Memory B cell (primary cell): ENCODE data around the gene TMEM256.

Source experiments
- ATAC-seq: fragments of 150-1000 bp; cut with Tn5 transposase; 2 replicates; pipeline ENCODE4 v1.10.0; 2021; ENCODE audit warnings: low read depth, mild to moderate bottlenecking, moderate library complexity
- DNase-seq, 2 donors: peaks; one replicate each; pipeline ENCODE4 v3.0.0; 2022; ENCODE audit warnings: low spot score in 2 of 2
- H3K27ac Mint-ChIP-seq: one replicate; pipeline ENCODE4 v1.8.0; 2022; ENCODE audit warnings: mild to moderate bottlenecking, moderate library complexity, mixed read lengths
- H3K27me3 Mint-ChIP-seq: one replicate; pipeline ENCODE4 v1.8.0; 2022; ENCODE audit warnings: mixed read lengths
- H3K36me3 Mint-ChIP-seq: one replicate; pipeline ENCODE4 v1.8.0; 2022; ENCODE audit warnings: mild to moderate bottlenecking, mixed read lengths
- H3K4me1 Mint-ChIP-seq: one replicate; pipeline ENCODE4 v1.8.0; 2022; ENCODE audit warnings: mixed read lengths
- H3K4me3 Mint-ChIP-seq: one replicate; pipeline ENCODE4 v1.8.0; 2022; ENCODE audit warnings: mild to moderate bottlenecking, moderate library complexity, mixed read lengths
- H3K9me3 Mint-ChIP-seq: one replicate; pipeline ENCODE4 v1.8.0; 2022; ENCODE audit warnings: mixed read lengths

Gene TMEM256

DNA sequence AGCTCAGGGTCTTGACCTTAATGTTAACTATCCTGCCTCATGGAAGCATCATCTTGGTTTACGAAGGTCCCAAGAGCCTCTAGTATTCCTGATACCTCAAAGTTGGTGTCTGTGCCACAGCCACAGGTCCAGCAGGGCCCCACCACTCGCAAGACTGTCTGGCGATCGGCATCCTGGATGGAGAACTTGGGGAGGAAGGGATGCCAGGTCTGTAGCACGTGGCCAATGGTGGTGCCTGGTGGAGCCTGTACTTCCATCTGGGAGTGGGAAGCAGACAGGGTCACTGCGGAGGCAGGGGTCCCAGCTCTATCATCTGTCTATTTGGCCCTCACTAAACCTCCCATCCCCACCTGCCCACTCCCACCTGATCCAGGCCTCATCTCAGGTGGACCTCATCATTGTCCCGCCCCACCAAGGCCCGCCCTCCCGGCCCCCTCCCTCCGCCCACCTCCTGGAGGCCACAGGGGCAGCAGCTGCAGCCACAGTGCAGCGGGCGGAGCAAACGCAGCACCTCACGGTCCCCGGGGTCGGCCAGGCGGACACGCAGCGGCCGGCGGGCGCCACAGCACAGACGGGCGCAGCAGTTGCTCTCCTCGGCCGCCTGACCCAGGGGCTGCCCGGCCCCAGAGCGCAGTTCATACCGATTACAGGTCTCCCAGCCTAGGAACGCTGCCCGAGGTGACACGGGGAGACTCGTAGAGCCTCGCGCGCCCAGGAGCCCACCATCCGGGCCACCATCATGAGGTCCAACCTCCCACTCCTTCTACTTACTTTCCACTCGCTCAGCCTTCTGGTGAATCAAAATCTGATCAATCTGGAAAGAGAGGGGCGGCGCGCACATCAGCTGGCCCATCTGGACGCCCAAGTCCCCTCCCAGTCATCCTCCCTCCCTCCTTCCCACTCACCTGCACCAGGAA is 10.9 kb downstream of the TMEM256 start:
- no peaks in the 10 kb centered on the region for H3K27me3 Mint-ChIP-seq
- DNase-seq (no peak), ATAC-seq (no peak)
- peak overlapping the region; percentile 93 for H3K4me3 Mint-ChIP-seq
- peaks cover 14% of the 10 kb centered on the region for H3K4me1 Mint-ChIP-seq
- no peaks in the 10 kb centered on the region for H3K9me3 Mint-ChIP-seq
- no peak overlapping the region for H3K27ac Mint-ChIP-seq
- H3K36me3 Mint-ChIP-seq = peaks cover 10% of the 10 kb centered on the region

DNA sequence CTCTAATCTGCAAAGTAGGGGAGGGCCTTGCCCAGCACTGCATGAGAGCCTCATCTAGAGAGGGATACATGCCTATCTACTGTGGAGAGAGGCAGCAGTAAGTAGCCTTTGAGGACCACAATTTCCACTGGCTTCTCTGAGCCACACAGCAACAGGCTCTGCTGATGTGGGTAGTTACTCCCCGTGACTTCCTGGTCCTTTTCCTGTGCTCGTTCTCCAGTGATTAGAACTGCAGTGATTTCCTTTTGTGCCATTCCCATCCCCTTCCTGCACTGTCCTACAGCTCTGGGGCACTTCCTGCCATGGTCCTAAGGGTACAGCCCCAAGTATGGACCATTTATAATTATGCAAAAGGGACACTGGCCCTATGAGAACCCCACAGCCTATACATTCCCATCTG is 12.6 kb downstream of the TMEM256 start:
- Mint-ChIP-seq H3K27ac (no peak overlapping the region), H3K4me1 (peaks cover 14% of the 10 kb centered on the region), H3K4me3 (no peak overlapping the region), H3K27me3 (no peaks in the 10 kb centered on the region), H3K36me3 (peaks cover 10% of the 10 kb centered on the region), H3K9me3 (no peaks in the 10 kb centered on the region)
- ATAC-seq = no peak
- no peak for DNase-seq

DNA sequence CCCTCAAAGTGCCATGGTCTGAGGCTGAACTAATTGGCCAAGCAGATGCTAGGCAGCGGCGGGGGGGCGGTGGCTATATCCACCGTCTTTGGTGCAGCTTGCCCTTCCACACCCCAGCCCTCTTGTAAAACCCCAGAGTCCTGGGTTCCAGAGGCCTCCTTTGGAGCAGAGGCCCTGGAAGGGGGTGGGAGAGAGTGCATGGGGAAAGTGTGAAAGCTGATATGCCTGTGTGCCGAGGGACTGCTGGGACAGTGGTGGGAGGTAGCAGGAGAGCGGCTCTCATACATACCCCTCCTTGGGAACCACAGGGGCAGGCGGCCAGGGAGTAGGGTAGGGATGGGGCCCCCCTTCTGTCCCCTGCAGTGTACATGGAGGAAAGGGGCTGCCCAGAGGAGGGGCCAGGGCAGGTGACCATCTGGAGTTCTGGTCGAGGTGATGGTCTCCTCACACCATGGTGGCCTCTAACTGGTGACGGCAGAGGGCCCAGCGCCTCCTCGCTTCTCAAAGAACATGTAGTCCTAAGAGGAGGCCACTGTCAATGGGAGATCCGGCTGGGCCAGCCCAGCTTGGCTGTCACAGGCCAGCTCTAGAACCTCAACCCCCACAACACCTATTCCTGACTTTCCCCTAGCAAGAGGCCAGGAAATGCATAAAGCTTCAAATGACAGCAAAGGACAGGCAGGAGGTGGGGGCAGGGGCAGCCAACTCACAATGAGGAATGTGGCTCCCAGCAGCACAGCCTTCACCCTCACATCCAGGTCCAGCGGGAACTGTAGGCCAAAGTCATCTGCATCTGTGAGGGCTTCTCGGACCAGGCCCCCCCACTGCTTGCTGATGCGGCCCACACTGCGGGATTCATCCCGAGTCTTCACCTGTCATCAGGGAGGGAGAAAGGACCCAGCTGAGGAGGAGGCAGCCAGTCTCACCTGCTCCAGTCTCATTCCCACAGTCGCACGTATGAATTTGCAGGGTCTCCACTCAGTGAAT is 13.7 kb downstream of the TMEM256 start:
- peaks cover 10% of the 10 kb centered on the region for H3K36me3 Mint-ChIP-seq
- no peak overlapping the region for H3K27ac Mint-ChIP-seq
- DNase-seq (no peak), ATAC-seq (no peak)
- no peaks in the 10 kb centered on the region for H3K27me3 Mint-ChIP-seq
- H3K9me3 Mint-ChIP-seq = no peaks in the 10 kb centered on the region
- H3K4me3 Mint-ChIP-seq = no peak overlapping the region
- H3K4me1 Mint-ChIP-seq = peaks cover 11% of the 10 kb centered on the region

DNA sequence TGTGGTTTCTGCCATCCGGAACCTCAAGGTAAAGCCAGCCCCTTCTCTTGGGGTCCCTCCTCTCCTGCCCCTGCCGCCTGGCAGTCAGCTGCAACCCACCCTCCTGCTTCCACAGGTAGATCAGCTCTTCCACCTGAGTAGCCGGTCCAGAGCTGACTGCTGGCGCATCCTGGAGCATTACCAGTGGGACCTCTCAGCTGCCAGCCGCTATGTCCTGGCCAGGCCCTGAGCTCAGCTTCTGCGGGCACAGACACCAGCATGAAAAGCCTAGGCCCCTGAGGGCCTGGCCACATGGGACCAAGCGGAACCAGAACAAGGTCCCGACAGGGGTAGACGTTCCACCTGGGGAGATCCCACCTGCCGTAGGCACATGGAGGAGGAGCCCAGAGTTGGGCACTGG is 15.0 kb downstream of the TMEM256 start:
- Mint-ChIP-seq H3K27me3 (no peaks in the 10 kb centered on the region), H3K27ac (no peak overlapping the region), H3K4me1 (peaks cover 11% of the 10 kb centered on the region), H3K36me3 (peaks cover 10% of the 10 kb centered on the region), H3K4me3 (no peak overlapping the region), H3K9me3 (no peaks in the 10 kb centered on the region)
- ATAC-seq (no peak), DNase-seq (no peak)

DNA sequence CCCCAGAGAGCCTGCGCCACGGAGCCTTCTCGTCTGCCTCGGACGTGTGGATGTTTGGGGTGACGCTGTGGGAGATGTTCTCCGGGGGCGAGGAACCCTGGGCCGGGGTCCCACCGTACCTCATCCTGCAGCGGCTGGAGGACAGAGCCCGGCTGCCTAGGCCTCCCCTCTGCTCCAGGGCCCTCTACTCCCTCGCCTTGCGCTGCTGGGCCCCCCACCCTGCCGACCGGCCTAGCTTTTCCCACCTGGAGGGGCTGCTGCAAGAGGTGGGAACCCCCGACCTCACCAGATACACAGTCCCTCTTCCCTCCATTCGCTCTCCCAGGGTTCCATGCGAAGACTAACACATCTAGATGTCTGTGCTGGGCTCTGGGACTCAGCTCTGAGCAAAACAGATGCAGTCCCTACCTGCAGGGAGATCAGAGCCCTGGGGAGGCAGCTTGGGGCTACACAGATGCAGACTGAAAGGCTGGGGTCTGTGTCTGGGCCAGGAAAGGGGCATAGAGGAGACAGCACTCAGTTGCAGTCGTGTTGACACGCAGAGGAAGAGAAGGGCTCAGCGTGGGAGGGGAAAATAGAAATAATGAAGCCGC is 19.3 kb downstream of the TMEM256 start:
- peaks cover 16% of the 10 kb centered on the region for H3K27me3 Mint-ChIP-seq
- no peak for DNase-seq

DNA sequence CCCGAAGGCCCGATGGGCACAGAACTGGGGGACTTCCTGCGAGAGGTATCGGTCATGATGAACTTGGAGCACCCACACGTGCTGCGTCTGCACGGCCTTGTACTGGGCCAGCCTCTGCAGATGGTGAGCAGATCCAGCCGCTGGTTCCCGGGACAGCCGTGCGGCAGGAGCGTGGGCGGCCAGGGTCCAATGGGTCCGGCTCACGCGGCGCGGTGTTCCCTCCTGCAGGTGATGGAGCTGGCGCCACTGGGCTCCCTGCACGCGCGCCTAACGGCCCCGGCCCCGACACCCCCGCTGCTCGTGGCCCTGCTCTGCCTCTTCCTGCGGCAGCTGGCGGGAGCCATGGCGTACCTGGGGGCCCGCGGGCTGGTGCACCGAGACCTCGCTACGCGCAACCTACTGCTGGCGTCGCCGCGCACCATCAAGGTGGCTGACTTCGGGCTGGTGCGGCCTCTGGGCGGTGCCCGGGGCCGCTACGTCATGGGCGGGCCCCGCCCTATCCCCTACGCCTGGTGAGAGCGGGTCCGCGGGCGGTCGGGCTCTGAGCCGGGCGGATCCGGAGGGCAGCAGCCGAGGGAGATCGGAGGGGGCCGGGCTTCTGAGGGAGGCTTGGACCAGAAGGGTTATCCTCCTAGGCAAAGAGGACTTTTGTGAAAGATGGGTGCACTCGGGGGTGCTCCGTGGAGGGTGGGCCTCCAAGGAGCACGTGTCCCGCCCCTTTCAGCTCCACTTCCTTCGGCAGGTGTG is 20.0 kb downstream of the TMEM256 start:
- peaks cover 8% of the 10 kb centered on the region for H3K4me1 Mint-ChIP-seq
- DNase-seq (peak; percentile 74 to 79), ATAC-seq (peak; percentile 96)
- H3K4me3 Mint-ChIP-seq = peak overlapping the region; percentile 89
- H3K9me3 Mint-ChIP-seq = peaks cover 5% of the 10 kb centered on the region
- peaks cover 3% of the 10 kb centered on the region for H3K36me3 Mint-ChIP-seq
- H3K27me3 Mint-ChIP-seq = peaks cover 19% of the 10 kb centered on the region
- H3K27ac Mint-ChIP-seq = peak overlapping the region; percentile 92

More for the DNA sequence above, 19.3 kb downstream of the TMEM256 start:
- peaks cover 8% of the 10 kb centered on the region for H3K4me1 Mint-ChIP-seq
- no peak for ATAC-seq
- peaks cover 2% of the 10 kb centered on the region for H3K36me3 Mint-ChIP-seq
- H3K4me3 Mint-ChIP-seq = peak overlapping the region; percentile 89
- peak overlapping the region; percentile 92 for H3K27ac Mint-ChIP-seq
- H3K9me3 Mint-ChIP-seq = no peaks in the 10 kb centered on the region

DNA sequence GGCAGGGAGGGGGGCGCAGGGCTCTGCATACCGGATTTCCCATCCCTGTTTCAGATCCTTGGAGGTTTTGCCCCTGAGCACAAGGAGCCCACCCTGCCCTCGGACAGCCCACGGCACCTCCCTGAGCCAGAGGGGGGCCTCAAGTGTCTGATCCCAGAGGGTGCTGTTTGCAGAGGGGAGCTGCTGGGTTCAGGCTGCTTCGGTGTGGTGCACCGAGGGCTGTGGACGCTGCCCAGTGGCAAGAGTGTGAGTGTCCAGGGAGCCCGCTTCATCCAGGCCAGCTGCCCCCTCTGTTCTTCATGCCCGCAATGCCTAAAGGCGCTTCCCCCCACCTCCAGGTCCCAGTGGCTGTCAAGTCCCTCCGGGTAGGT is 20.5 kb downstream of the TMEM256 start:
- peaks cover 3% of the 10 kb centered on the region for H3K36me3 Mint-ChIP-seq
- peak overlapping the region; percentile 66 for H3K4me3 Mint-ChIP-seq
- DNase-seq (no peak), ATAC-seq (no peak)
- no peak overlapping the region for H3K27ac Mint-ChIP-seq
- peaks cover 8% of the 10 kb centered on the region for H3K4me1 Mint-ChIP-seq
- H3K27me3 Mint-ChIP-seq = peaks cover 19% of the 10 kb centered on the region
- peaks cover 5% of the 10 kb centered on the region for H3K9me3 Mint-ChIP-seq

DNA sequence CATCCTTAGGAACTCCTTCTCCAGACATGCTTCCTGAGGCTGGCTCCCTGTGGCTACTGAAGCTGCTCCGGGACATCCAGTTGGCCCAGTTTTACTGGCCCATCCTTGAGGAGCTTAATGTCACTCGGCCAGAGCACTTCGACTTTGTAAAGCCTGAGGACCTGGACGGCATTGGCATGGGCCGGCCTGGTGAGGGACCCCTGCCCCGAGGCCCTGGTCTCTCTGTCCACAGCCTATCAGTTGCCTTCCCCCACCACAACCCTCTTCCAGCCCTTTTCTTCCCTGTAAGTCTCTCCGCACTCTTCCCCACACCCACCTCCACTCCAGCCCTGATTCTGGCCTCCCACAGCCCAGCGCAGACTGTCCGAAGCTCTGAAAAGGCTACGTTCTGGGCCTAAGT is 21.0 kb downstream of the TMEM256 start:
- no peak overlapping the region for H3K4me3 Mint-ChIP-seq
- H3K4me1 Mint-ChIP-seq = peaks cover 8% of the 10 kb centered on the region
- peaks cover 19% of the 10 kb centered on the region for H3K27me3 Mint-ChIP-seq

DNA sequence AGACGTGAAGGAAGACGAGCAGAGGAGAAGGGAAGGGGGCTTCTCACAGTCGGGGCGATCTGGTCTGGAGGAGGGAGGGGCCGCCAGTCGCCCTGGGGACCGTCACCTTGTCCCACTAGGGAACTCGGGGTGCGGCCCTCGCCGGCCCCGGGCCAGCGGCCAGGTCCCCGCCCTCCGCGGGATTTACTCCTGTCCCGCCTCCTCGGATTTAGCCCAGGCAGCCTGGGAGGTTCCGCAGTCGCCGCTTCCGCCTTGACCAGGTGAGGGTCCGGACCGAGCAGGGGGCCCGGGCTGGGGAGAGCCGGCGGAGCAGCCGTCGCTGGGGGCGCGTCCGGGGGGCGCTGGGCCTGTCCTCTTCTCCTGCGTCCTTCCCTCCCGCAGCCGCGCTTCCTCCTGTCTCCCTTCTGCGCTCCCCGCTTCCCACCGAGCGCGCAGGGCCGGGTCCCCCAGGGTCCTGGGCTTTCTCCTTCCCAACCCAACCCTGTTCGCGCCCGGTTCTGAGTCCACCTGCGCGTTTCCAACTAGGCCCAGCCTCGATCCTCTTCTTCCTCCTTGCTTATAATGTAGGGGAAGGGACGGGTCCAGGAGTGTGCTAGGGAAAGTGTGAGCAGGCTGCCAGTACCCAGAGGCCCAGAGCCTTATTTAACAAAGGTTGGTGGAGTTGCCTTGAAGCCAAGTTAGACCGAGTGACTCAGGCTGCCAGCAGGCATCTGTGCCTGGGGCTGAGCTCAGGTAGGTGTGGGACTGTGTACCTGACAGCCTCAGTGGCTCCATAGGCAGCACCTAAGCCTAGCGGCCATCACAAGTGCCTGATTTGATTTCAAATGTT is 22.8 kb downstream of the TMEM256 start, which contains the start of gene TNK1:
Gene TNK1, plus strand, starts transcription at position 235 of the 829 bp plus-strand sequence. CDS start 1,838 bp downstream, outside the sequence.
- peaks cover 5% of the 10 kb centered on the region for H3K9me3 Mint-ChIP-seq
- DNase-seq (no peak), ATAC-seq (no peak)
- peaks cover 20% of the 10 kb centered on the region for H3K27me3 Mint-ChIP-seq
- peaks cover 3% of the 10 kb centered on the region for H3K36me3 Mint-ChIP-seq
- H3K27ac Mint-ChIP-seq = no peak within 1 kb of the TSS
- H3K4me1 Mint-ChIP-seq = peaks cover 8% of the 10 kb centered on the region
- H3K4me3 Mint-ChIP-seq = no peak within 1 kb of the TSS

More for the DNA sequence above, 21.0 kb downstream of the TMEM256 start:
- H3K9me3 Mint-ChIP-seq = peaks cover 5% of the 10 kb centered on the region
- H3K27ac Mint-ChIP-seq = no peak overlapping the region
- peaks cover 3% of the 10 kb centered on the region for H3K36me3 Mint-ChIP-seq
- no peak for DNase-seq
- ATAC-seq = no peak

DNA sequence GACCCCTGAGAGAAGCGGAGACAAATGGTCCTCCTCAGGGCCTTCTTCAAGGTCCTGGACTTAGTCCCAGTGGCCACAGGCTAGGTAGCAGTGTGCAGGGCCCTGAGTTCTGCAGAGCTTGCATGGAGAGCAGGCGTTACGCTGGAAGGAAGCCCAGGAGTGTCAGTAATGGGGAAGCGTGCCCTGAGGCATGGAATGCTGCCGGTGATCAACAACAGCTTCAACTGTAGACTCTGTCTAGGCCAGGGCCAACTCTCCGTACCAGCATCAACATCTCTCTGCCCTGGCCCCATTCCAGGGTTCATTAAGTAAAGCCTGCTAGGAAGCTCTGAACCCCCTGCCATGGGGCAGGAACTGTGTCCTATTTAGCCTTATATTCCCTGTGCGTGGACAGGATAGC is 23.6 kb downstream of the TMEM256 start:
- Mint-ChIP-seq H3K27ac (no peak overlapping the region), H3K9me3 (peaks cover 5% of the 10 kb centered on the region), H3K36me3 (peaks cover 3% of the 10 kb centered on the region), H3K27me3 (peaks cover 20% of the 10 kb centered on the region), H3K4me1 (peaks cover 8% of the 10 kb centered on the region), H3K4me3 (no peak overlapping the region)
- ATAC-seq = no peak
- DNase-seq = no peak

DNA sequence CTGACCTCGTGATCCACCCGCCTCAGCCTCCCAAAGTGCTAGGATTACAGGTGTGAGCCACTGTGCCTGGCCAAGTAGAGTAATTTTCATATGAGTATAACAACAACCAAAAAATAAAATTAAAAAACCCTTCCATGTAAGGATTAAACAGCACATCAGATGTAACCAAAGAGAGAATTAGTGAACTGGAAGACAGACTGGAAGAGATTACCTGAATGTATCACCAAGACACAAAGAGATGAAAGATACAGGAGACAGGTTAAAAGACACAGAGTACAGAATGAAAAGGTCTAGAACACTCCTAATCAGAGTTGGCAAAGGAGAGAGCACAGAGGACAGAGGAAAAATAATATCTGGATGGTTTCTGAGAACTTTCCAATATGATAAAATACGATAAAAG is 24.8 kb downstream of the TMEM256 start:
- H3K9me3 Mint-ChIP-seq = peaks cover 5% of the 10 kb centered on the region
- H3K36me3 Mint-ChIP-seq = peaks cover 3% of the 10 kb centered on the region
- H3K4me3 Mint-ChIP-seq = no peak overlapping the region
- H3K27me3 Mint-ChIP-seq = peaks cover 20% of the 10 kb centered on the region
- no peak for DNase-seq
- no peak for ATAC-seq
- H3K4me1 Mint-ChIP-seq = peaks cover 3% of the 10 kb centered on the region
- H3K27ac Mint-ChIP-seq = no peak overlapping the region

DNA sequence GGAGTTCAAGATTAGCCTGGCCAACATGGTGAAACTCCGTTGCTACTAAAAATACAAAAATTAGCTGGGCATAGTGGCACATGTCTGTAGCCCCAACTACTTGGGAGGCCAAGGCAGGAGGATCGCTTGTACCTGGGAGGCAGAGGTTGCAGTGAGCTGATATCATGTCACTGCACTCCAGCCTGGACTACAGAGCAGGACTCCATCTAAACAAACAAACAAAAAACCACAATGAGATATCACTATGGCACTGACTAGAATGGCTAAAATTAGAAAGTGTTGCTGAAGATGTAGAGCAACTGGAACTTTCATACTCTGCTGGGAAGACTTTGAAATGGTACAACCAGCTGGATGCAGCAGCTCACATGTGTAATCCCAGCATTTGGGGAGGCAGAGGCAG is 29.5 kb downstream of the TMEM256 start:
- DNase-seq (no peak), ATAC-seq (no peak)
- Mint-ChIP-seq H3K27ac (no peak overlapping the region), H3K9me3 (peaks cover 4% of the 10 kb centered on the region), H3K4me3 (no peak overlapping the region), H3K4me1 (no peaks in the 10 kb centered on the region), H3K36me3 (peaks cover 3% of the 10 kb centered on the region), H3K27me3 (peaks cover 4% of the 10 kb centered on the region)
